GM18507 (cell line): ENCODE results near the gene ITPR3.
A peak's percentile ranks its signal among the peaks of the same experiment; 100 is the strongest.

ENCODE experiments used
- DNase-seq: peaks from one replicate; pipeline ENCODE4 v3.0.0; 2011; ENCODE audit warnings: low read depth; ENCODE audit not compliant: insufficient read length; ENCODE audit errors: extremely low spot score
- FAIRE-seq: peaks from 2 replicates; lab custom pipeline; 2011; peaks lifted over from hg19 to GRCh38; lab: Jason Lieb, UNC

Gene ITPR3

DNA sequence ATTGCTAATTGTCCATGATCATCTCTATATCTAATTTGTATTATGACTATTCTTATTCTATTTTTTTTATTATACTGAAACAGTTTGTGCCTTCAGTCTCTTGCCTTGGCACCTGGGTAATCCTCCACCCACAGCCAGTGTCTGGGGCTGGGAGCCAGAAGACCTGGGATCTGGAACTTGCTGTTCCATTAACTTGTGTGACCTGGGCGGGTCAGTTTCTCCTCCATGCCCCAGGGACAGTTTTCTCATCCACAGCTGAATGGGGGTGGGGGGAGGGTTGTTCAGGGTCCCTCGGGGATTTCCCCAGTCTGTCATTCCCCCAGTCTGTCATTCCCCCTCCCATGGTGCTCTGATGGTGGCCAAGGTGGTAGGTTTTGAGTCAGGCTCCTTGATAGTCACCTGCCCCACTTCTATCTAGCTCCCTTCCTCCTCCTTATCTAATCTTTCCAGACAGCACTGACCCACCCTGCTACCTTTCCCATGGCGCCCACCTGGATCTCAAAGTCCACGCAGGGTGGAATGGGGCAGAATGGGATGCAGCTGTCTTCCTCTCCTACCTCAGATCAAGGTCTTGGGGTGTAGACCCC is 10.9 kb downstream of the ITPR3 start:
- FAIRE-seq (no peak), DNase-seq (no peak)

DNA sequence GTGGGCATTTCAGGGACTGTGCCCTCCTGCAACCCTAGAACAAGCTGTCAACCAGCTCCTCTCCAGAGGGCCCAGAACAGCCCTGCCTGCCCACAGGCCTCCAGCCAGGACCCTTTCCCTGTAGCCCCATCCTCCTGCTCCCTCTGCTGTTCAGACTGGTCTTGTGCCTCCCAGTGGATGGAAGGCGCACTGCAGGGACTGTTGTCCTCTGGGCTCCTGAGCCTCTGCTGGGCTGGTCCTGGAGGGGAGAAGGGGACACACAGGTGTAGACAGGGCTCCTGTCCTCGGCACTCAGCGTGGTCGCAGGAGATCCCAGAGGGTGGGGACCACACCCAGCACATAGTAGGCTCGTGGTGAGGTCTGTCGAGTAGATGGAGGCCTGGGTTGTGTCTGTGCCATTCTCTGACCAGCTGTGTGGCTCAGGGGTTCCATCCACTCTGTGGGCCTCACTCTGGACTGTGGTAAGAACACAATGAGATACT is 11.5 kb downstream of the ITPR3 start:
- FAIRE-seq: peak; percentile 50
- no peak for DNase-seq

DNA sequence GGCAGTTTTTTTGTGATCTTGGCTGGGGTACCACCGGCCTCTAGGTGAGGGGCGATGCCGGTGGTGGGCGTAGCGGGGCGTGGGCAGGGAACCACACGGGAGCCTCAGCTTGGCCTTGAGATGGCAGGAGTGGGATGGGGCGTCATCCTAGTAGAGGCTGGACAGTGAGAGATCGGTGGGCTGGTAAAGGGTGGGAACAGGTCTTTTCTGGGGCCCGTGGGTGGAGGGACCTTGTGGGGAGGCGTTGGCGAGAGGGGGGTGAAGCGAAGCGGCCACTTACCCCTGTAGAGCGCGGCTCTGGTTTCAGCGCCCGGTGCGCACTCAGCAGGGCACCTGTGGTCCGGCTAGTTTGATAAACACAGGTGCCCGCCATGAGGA is 12.0 kb downstream of the ITPR3 start:
- DNase-seq (no peak), FAIRE-seq (no peak)

DNA sequence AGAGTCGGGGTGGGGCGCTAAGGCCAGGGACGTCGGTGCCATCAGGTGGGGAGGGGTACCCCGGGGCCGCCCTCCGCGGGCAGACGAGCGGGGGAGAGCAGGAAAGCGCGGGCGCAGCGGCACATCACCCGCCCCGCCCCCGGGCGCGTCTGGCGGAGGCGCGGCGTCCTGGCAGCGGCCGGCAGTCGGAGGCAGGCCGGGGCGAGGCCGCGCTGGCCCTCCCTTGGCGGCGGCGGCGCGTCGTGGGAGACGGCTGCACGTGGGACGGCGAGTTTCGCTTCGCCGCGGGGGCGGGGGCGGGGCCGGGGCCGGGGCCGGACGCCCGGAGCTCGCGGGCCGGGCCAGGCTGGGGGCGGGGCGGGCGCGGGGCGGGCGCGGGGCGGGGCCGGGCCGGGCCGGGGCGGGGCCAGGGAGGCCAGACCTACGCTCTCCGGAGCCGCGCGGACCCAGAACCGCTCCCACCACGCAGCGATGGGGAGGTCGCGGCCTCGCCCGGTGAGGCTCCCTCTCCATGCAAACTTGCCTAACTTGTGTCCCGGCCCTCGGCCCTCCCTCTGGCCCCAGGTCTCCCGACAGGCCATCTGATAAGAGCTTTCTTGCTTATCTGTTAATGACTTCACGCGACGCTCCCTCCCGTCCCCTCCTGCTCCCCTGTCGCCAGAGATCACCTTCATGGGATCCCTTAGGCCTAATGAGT is 12.5 kb downstream of the ITPR3 start:
- peak; percentile 69 for DNase-seq
- FAIRE-seq: no peak

DNA sequence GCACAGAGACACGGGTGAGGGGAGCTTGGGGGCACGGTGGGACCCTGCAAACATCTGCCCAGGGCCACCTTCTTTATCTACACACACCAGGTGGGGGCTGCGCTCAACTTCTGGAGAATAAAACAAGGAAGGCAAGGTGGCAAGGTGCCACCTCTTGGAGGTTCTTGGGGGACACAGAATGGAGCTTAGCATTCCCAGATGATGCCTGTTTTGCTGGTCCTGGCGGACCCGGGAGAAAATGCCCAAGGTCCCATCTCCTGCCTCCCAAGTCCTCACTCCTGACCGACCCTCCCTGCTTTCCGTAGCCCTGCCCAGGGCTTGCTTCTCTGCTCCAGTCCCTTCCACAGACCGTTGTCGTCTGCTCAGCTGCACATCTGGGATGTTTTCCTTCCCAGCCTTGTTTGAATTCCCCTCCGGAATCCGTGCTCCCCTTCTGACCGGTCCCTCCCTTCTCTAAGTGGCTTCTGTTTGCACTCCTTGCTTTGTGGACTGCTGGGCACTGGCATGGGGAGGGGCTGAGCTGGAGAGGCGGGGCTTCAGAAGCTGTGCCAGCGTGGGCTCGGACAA is 13.1 kb downstream of the ITPR3 start:
- FAIRE-seq (no peak), DNase-seq (no peak)

DNA sequence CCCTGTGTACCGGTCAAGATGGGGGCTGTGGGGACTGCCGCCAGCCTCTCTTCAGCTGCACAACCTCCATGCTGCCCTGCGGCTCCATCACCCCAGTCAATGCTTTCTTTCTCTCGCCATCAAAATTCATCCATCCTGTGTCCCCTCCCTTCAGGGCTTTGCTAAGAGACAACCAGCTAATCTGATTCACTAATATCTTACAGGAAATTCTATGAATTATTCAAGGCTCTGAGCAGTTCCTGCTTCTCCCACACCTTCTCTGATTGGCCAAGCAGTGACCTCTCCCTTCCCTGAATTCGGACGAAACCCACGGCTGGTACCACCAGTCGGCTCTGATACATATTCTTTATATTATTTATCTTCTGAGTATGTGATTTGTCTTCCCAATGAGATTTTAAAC is 13.8 kb downstream of the ITPR3 start:
- DNase-seq: no peak
- FAIRE-seq: no peak

DNA sequence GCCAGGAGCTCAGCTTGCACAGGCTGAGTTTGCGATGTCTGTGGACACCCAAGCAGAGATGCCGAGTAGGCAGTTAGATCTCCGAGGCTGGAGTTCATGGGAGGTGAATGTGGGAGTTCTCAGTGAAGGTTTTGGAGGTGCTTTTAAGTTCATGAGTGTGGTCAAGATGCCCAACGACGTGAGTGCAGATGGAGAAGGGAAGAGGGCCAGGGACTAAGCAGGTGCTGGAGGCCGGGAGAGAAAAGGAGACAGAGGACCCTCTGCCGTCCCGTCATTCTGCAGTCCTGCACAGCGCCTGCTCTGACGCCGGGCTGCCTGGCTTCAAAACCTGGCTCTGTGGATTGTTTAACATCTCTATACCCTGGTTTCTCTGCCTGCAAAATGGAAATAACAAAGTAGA is 15.5 kb downstream of the ITPR3 start:
- FAIRE-seq (no peak), DNase-seq (no peak)

DNA sequence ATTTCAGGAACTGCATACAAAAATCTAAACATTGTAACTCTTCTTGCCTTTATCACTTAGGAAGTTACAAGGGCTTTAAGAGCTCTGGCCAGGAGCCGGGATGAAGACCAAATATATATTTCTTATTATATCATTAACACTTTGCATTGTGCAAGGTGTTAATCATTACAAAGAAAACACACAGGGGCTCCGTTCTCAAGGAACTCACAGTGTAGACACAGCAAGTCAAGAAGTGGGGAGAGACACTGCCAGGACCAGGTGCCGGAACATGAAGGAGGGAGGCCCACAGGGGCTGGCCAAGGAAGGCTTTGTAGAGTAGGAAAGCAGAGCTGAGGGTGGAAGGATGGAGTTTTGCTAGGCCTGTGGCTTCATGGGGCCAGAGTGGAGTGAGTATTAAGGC is 17.4 kb downstream of the ITPR3 start:
- FAIRE-seq: no peak

DNA sequence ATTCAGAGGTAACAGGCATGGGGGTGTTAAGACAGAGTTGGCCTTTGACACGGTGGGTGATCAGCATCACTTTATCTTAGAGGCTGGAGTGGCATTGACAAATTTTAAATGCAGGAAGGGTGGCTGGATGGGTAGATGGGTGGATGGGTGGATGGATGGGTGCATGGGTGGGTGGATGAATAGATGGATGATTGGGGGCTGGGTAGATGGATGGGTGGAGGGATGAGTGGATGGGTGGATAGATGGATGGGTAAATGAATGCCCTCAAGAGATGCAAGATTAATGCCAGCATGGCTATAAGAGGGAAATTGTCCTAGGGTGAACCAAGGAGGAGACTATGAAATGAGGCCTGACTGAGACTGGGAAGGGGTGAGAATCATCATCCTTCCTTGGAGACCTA is 18.4 kb downstream of the ITPR3 start:
- FAIRE-seq (no peak), DNase-seq (no peak)

More for the DNA sequence above, 17.4 kb downstream of the ITPR3 start:
- no peak for DNase-seq

DNA sequence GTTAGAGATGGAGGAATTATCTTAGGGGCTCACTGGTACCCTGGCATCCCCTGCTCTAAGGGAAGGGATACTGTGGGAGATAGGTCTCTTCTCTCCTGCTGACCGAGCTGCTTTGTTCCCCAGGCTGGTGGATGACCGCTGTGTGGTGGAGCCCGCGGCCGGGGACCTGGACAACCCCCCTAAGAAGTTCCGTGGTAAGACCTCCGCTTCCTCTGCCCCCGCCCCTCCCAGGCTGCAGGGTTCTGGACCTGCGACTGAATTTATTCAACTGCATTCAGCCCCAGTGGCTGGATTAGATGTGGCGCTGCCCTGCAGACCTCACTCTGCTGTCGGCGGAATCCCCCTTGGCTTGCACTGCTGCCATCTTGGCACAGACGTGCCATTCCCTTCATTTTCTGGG is 19.2 kb downstream of the ITPR3 start:
- FAIRE-seq (no peak), DNase-seq (no peak)

DNA sequence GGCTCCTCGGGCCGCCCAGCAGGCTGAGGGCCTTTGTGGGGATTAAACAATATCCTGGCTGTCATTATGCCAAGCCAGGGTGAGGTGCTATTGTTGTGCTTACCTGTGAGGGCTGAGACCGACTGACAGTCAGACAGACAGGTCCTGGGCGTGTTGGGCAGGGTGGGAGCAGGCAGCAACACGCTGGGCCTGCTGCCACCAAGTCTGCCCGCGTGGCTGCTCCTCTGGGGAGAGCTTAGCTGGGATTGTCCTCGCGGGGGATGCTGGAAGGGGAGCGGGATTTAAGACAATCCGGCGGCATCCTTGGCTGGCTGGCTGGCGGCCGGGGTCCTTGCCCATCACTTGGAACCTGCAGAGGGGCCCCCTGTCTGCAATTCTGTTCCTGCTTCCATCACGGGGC is 20.0 kb downstream of the ITPR3 start:
- FAIRE-seq: no peak
- DNase-seq: no peak

DNA sequence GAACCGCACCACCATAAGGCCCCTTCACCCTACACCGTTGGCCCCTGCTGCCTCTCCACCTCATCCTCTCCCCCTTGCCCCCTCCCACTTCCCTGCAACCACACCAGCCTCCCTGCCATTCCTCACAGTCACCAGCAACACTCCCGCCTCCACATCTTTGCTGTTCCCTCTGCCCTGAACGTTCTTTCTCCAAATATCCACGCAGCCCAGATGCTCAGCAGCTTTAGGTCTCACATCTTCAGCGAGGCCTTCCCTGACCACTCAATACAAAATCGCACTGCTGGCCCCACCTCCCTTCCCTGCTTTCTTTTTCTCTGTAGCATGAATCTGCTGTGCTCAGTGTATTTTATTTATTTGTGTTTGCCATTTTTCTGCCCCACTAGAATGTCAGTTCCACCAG is 20.5 kb downstream of the ITPR3 start:
- DNase-seq (no peak), FAIRE-seq (no peak)

DNA sequence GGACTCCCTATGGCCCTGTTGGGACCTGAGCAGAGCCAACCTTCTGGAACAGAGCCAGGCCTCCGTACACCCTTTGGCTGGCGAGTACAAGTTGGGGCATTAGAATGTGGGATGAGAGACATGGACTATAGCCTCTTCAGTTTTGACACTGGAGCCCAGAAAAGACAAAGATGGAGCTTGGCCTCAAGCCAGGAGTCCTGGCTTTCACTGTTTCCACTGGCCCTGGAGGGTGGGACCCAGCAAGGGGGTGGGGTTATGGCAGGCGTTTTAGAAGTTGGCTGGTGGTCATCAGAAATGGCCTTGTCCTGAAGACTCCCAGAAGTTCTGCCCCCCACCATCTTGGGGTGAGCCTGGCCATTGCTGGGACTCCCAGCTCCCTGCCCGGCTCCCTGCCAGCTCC is 21.8 kb downstream of the ITPR3 start:
- DNase-seq: no peak
- FAIRE-seq: no peak

DNA sequence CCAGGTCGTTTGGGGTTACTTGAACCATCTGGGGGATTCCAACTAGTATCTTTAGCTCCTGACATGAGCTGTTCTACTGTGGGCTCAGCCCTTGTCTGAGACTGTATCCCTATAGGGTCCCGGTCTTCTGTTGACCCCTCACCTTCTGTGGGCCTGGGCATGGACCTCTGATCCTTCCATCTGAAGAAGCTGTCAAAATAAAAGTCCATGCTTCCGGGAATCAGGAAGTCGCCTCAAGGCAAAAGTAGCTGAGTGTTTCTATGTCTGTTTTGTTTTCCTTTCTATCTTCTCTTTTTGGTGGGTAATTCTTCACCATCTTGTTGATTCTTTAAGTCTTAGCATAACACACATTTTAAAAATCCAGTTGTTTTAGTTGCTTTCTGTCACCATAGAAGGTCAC is 30.3 kb downstream of the ITPR3 start:
- FAIRE-seq: no peak

DNA sequence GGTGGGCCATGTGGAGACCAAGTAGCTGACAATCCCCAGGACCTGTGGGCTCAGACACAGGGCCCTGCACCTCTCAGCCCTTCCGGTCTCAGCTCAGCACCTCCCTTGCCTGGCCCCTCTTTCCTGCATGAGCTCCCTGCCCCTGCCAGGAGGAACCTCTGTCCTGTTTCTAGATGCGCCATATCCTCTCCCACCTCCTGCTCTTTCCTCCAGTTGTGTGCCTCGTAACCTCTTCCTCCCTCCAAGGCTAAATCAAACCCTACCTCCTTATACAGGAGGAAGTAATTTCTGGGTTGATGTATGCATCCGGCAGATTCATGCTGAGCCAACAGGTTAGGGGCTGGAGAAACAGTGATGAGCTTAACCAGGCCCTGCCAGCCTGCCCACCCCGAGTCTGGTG is 30.9 kb downstream of the ITPR3 start:
- DNase-seq: no peak
- FAIRE-seq: no peak

More for the DNA sequence above, 30.3 kb downstream of the ITPR3 start:
- DNase-seq: no peak

DNA sequence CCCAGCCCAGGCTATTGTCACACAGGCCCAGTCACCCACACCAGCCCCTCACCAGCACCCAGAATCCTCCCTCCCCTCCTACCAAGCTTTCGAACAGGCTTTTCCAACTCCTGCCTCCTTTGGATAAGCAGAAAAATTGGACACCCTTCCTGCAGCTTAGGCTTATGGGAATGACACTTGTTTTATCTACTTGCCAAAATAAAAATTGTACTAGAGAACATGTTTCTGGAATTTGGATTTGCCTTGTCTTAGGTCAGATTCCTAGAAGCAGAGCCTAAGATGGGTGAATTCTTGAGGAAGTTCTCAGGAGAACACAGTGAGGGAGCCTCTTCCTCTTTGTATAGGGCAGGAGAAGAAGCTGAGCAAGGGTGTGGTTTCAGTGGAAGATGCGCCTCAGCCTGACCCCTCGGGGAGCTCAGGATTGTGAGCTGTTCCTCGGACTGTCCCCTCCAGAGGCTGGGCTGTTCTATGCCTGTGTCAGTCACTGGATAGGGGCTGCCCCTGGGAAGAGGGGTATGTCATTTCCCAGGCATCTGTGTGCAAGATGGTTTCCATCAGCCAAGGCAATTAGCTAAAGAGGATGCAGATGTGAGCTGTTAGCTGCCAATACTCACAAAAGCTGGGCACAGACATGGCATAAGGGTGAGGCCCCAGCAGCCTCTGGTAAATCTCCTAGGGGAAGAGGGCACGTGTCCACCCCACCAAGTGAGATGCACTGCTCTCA is 33.9 kb downstream of the ITPR3 start:
- no peak for DNase-seq
- no peak for FAIRE-seq

DNA sequence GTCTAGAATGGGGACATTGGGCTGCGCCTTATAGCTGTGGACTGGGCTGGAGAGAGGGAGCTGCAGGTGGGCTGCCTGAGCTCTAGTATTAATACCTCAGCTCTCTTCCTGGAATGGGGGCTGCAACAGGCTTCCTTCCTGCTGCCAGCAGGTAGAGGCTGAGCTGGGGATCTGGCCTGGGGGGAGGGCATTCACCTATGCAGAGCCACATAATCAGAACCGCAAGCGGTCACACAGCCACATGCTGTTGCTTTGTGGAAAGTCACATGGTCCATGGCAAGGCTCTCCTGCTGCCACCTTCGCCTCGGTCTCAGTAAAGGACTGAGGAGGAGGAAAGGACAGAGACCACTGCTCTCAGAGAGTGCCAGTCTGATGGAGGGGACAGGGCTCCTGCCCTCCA is 35.7 kb downstream of the ITPR3 start:
- FAIRE-seq (no peak), DNase-seq (no peak)

DNA sequence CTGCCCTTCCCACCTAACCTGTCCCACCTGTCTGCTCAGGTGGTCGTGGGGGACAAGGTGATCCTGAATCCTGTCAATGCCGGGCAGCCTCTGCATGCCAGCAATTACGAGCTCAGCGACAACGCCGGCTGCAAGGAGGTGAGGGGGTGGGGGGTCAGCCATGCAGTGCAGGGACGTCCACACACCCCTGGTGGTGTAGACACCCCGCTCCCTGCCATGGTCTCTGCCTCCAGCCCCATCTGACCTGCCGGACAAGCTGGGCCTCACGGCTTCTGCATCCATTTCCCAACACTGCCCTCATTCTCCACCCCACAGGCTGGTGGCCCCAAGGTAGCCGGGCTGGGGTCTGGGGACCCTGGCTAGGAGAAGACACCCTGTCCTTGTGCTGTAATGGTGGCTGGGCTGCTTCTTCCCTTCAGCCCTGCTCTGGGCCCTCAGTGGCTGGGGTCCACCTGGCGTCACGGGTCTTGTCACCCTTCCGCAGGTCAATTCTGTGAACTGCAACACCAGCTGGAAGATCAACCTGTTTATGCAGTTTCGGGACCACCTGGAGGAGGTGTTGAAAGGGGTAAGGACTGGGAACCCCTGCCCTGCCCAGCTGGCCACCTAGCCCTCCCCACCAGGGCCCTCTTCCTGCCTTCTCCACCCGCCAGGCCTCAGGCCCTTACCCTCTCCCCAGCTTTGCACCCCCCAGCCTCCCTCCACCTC is 38.0 kb downstream of the ITPR3 start:
- FAIRE-seq (no peak), DNase-seq (no peak)

DNA sequence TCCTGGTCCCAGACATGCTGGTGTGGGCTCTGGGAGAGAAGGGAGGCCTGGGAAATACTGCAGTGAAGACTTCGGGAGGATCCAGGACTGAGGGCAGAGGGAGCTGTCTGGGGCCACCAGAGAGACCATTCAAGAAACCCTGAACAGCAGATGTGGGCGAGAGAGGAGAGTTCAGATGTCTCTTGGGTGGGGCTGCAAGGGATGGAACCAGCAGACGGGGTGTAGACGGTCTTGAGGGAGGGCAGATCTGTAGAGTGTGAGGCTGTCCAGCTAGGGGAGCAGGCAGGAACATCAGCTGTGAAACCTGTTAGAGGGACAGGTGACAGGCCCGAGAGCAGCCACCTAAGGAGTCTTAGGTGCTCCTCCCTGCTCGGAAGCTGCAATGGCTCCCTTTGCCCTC is 38.9 kb downstream of the ITPR3 start:
- FAIRE-seq (no peak), DNase-seq (no peak)
